Mesendoderm (in vitro differentiated cells): ENCODE results near the gene L2HGDH. TPM values are rescaled to one million over a fixed set of nuclear protein-coding genes. Genes with fewer than 3 reads are reported as not detected.
A peak's percentile ranks its signal among the peaks of the same experiment; 100 is the strongest.

ENCODE experiments used
- DNase-seq: peaks from one replicate; pipeline ENCODE4 v3.0.0; 2013
- H2AK5ac ChIP-seq: 2 replicates; pipeline ENCODE4 v1.6.1; 2013; ENCODE audit warnings: low read length, inconsistent platforms
- H2BK120ac ChIP-seq: 2 replicates; pipeline ENCODE4 v1.6.1; 2013; ENCODE audit warnings: low read depth, mild to moderate bottlenecking, low read length, moderate library complexity, mixed read lengths
- H2BK15ac ChIP-seq: replicated peaks from 2 replicates; pipeline ENCODE4 v1.6.1; 2013; ENCODE audit warnings: low read depth, mild to moderate bottlenecking, moderate library complexity
- H2BK5ac ChIP-seq: 2 replicates; pipeline ENCODE4 v1.6.1; 2013; ENCODE audit warnings: low read length, inconsistent platforms
- H3K18ac ChIP-seq: 2 replicates; pipeline ENCODE4 v1.6.1; 2013; ENCODE audit warnings: mild to moderate bottlenecking, low read length, mixed read lengths
- H3K23ac ChIP-seq: one replicate; pipeline ENCODE4 v1.6.1; 2013; ENCODE audit warnings: low read length
- H3K27ac ChIP-seq: 2 replicates; pipeline ENCODE4 v1.5.1; 2013; ENCODE audit warnings: low read depth, mild to moderate bottlenecking, inconsistent platforms, low read length, moderate library complexity
- H3K27me3 ChIP-seq: 2 replicates; pipeline ENCODE4 v1.6.1; 2013; ENCODE audit warnings: low read length, control low read depth, mild to moderate bottlenecking, inconsistent platforms; ENCODE audit not compliant: insufficient read depth, poor library complexity
- H3K36me3 ChIP-seq: 2 replicates; pipeline ENCODE4 v1.6.1; 2013; ENCODE audit warnings: low read length, inconsistent platforms; ENCODE audit not compliant: control insufficient read depth, insufficient read depth
- H3K4ac ChIP-seq: one replicate; pipeline ENCODE4 v1.6.1; 2013; ENCODE audit warnings: low read depth, mild to moderate bottlenecking, low read length, moderate library complexity
- H3K4me1 ChIP-seq: 2 replicates; pipeline ENCODE4 v1.6.1; 2013; ENCODE audit warnings: low read depth, low read length, inconsistent platforms; ENCODE audit not compliant: control insufficient read depth
- H3K4me2 ChIP-seq: 2 replicates; pipeline ENCODE4 v1.6.1; 2013; ENCODE audit warnings: low read length
- H3K4me3 ChIP-seq: 2 replicates; pipeline ENCODE4 v1.5.1; 2013; ENCODE audit warnings: mild to moderate bottlenecking, low read length
- H3K56ac ChIP-seq: one replicate; pipeline ENCODE4 v1.6.1; 2013; ENCODE audit warnings: low read length
- H3K79me1 ChIP-seq: 2 replicates; pipeline ENCODE4 v1.6.1; 2013; ENCODE audit warnings: low read length, inconsistent platforms
- H3K79me2 ChIP-seq: 2 replicates; pipeline ENCODE4 v1.6.1; 2013; ENCODE audit warnings: mild to moderate bottlenecking, low read length; ENCODE audit not compliant: control insufficient read depth, insufficient read depth
- H3K9ac ChIP-seq: 2 replicates; pipeline ENCODE4 v1.6.1; 2013; ENCODE audit warnings: low read length, inconsistent platforms
- H4K5ac ChIP-seq: one replicate; pipeline ENCODE4 v1.6.1; 2013; ENCODE audit warnings: low read length
- H4K8ac ChIP-seq: one replicate; pipeline ENCODE4 v1.6.1; 2013; ENCODE audit warnings: low read depth, mild to moderate bottlenecking, control low read depth, low read length, moderate library complexity
- WGBS: extraction: QIAGEN DNeasy Blood & Tissue Kit; methylation state at CpG from one replicate; pipeline ENCODE4 v1.1.7; 2013; ENCODE audit warnings: low lambda C conversion rate, missing lambda C conversion rate; ENCODE audit not compliant: insufficient coverage; ENCODE audit errors: extremely low coverage; 5-methylcytosine and 5-hydroxymethylcytosine counted together
- polyA plus RNA-seq, 2 experiments: library from polyadenylated mRNA; stranded (reverse); fragments of 200-250 nt; gene quantifications; one replicate each; pipeline ENCODE4 v1.2.3, GENCODE V29; 2013

L2HGDH gene
- polyA plus RNA-seq (2013, experiment 1 of 2) = 11.2 TPM
- 11.8 TPM for polyA plus RNA-seq (2013, experiment 2 of 2)

DNA sequence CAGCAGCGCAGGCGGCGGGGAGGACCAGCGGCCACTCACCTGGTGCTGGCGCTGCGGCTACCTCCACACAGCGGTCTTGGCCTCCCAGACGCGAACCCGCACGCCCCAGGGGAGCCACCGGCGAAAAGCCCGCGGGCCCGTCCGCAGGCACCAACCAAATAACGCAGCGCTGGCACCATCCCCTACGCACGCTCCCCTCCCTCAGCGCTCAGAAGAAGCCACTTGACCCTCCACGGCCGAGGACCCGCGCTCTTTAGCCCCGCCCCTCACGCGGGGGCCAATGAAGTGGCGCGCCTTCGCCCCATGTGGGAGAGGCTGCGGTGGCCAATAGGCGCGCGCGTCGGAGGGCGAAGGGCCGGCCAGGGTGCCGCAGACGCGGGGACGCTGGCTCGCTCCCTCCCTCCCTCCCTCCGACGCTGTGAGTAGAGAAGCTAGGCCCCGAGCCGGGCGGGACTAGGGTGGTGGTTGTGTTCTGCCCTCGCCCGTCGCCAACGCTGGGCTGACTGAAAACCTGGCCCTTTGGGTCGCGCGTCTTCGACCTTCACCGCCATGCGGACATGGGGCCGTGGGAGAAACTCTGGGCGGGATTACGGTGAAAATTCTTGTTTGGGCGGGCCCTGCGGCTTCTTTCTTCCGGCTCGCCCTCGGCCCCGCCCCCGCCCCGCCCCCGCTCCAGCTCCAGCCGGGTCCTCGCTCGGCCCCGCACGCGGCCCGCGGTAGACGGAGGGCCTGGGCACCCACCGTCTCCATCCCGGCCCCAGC, at the start of gene L2HGDH, which contains the start of gene DMAC2L:
Gene L2HGDH, minus strand, starts transcription at position 258 of the 762 bp plus-strand sequence. Its CDS starts 79 bp downstream, at position 179.
Gene DMAC2L, plus strand, starts transcription at position 353 of the 762 bp plus-strand sequence. CDS start 9,164 bp downstream, outside the sequence.
- Histone ChIP-seq H2BK120ac (no peak within 1 kb of the TSS), H3K4me3 (peak within 1 kb of the TSS; percentile 91), H3K4me2 (peak within 1 kb of the TSS; percentile 98), H3K79me2 (no peaks in the 10 kb centered on the region), H3K23ac (no peak within 1 kb of the TSS), H3K18ac (no peak within 1 kb of the TSS), H2BK5ac (no peak within 1 kb of the TSS), H3K56ac (peak within 1 kb of the TSS; percentile 97), H2BK15ac (no peak within 1 kb of the TSS), H3K4me1 (peaks cover 3% of the 10 kb centered on the region), H3K4ac (no peak within 1 kb of the TSS), H4K5ac (no peak within 1 kb of the TSS), H3K79me1 (no peaks in the 10 kb centered on the region), H3K27ac (peak within 1 kb of the TSS; percentile 60), H2AK5ac (no peak within 1 kb of the TSS), H3K36me3 (no peaks in the 10 kb centered on the region), H3K27me3 (no peaks in the 10 kb centered on the region), H4K8ac (no peak within 1 kb of the TSS), H3K9ac (peak within 1 kb of the TSS; percentile 92)
- WGBS = no CpG with 5 or more reads among the region's 83 CpGs
- peak; percentile 98 for DNase-seq

DNA sequence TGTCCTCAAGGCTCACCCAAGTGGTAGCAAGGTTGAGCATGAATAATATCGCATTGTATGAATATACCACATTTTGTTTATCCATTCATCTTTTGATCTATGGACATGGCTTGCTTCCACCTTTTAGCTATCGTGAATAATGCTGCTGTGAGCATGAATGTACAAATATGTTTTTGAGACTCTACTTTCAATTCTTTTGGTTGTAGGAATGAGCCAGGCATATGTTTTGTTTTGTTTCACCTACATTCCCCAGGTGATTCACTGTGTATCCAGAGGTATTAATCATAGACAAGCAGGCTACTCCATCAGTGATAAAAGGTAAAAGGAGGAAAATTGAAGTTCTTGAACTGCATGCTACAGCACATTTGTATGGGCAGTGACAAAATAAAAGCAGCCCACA, 48.8 kb upstream of the L2HGDH start:
- Histone ChIP-seq H3K79me1 (no peaks in the 10 kb centered on the region), H4K8ac (no peak overlapping the region), H3K36me3 (no peaks in the 10 kb centered on the region), H3K4me3 (no peak overlapping the region), H2AK5ac (no peak overlapping the region), H4K5ac (no peak overlapping the region), H3K4ac (no peak overlapping the region), H3K9ac (no peak overlapping the region), H3K27me3 (no peaks in the 10 kb centered on the region), H2BK15ac (no peak overlapping the region), H3K23ac (no peak overlapping the region), H3K27ac (no peak overlapping the region), H3K4me2 (no peak overlapping the region), H3K4me1 (no peaks in the 10 kb centered on the region), H2BK120ac (no peak overlapping the region), H3K18ac (no peak overlapping the region), H2BK5ac (no peak overlapping the region), H3K56ac (no peak overlapping the region), H3K79me2 (no peaks in the 10 kb centered on the region)
- WGBS = no CpG with 5 or more reads among the region's 2 CpGs
- no peak for DNase-seq

DNA sequence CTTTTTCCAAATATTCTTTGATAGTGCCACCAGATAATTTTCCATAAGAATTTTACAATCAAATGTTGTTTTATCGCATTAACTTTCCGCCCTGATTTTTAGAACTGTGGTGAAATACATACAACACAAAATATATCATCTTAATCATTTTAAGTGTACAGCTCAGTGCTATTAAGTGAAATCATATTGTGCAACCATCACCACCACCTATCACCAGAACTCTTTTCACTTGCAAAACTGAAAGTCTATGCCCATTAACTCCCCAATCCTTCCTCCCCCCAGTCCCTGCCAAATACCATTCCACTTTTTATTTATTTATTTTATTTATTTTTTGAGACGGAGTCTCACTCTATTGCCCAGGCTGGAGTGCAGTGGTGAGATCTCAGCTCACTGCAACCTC, 48.1 kb upstream of the L2HGDH start:
- H2BK15ac ChIP-seq = no peak overlapping the region
- H3K18ac ChIP-seq = no peak overlapping the region
- H3K4me2 ChIP-seq = no peak overlapping the region
- H3K27me3 ChIP-seq = no peaks in the 10 kb centered on the region
- H3K4me1 ChIP-seq = no peaks in the 10 kb centered on the region
- no peak overlapping the region for H3K4me3 ChIP-seq
- H4K8ac ChIP-seq = no peak overlapping the region
- no peak overlapping the region for H2BK5ac ChIP-seq
- no peaks in the 10 kb centered on the region for H3K79me1 ChIP-seq
- H3K4ac ChIP-seq = no peak overlapping the region
- no peak overlapping the region for H3K27ac ChIP-seq
- H3K56ac ChIP-seq = no peak overlapping the region
- no CpG with 5 or more reads among the region's 3 CpGs for WGBS
- H3K23ac ChIP-seq = no peak overlapping the region
- H2BK120ac ChIP-seq = no peak overlapping the region
- H3K79me2 ChIP-seq = no peaks in the 10 kb centered on the region
- H2AK5ac ChIP-seq = no peak overlapping the region
- no peak for DNase-seq
- no peak overlapping the region for H3K9ac ChIP-seq
- H4K5ac ChIP-seq = no peak overlapping the region
- H3K36me3 ChIP-seq = no peaks in the 10 kb centered on the region

DNA sequence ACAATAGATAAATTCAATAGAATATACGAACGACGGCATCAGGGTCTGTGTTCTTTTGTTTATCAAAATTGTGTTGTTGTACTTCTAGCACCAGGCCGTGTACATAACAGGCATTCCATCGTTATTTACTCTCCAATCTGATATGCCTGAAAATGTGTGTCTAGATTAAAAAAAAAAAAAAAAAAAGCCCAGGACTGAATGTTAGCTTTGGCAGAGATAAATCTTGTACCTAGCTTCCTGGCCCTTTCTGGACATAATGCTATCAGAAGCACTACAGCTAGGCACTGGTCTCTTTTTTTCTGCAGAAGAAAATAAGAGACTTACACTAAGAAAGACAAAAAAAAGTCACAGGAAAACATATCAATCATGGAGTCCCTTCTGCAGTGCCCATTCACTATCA, 47.6 kb upstream of the L2HGDH start:
- Histone ChIP-seq H3K4ac (no peak overlapping the region), H3K56ac (no peak overlapping the region), H3K4me3 (no peak overlapping the region), H2AK5ac (no peak overlapping the region), H2BK15ac (no peak overlapping the region), H3K36me3 (no peaks in the 10 kb centered on the region), H3K27me3 (no peaks in the 10 kb centered on the region), H3K4me2 (no peak overlapping the region), H3K79me2 (no peaks in the 10 kb centered on the region), H2BK5ac (no peak overlapping the region), H3K27ac (no peak overlapping the region), H3K23ac (no peak overlapping the region), H4K5ac (no peak overlapping the region), H3K79me1 (no peaks in the 10 kb centered on the region), H4K8ac (no peak overlapping the region), H3K4me1 (no peaks in the 10 kb centered on the region), H2BK120ac (no peak overlapping the region), H3K9ac (no peak overlapping the region), H3K18ac (no peak overlapping the region)
- DNase-seq = no peak
- WGBS = no CpG with 5 or more reads among the region's 5 CpGs

DNA sequence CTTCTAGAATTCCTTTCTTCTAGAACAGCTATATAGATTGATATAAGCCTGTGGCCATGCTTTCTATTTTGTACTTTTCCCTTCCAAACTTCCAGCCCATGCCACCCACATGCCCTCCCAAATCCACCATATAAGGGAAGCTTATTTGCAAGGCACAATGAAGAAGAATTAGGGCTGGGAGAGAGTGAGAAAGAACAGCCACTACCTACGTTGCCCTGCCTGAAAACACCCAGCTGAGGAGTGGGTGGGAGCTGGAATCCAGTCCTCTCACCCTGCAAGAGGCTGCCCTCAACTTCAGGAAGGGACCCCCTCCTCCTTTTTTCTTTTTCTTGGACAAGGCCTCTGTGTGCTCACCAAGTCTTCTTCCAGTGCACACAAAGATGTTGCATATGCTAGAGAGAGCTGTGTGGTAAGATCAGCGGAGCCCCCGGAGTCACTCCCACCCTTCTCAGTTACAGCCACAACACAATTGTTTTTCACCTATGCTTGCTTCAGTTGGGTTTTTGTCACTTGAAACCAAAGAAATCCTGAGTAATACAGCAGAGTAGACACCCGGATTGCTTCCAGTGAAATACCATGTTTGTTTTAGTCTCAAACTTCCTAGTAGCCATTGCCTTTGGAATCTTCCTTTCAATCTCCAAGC, 45.8 kb upstream of the L2HGDH start:
- Histone ChIP-seq H3K4ac (no peak overlapping the region), H3K27me3 (no peaks in the 10 kb centered on the region), H2AK5ac (no peak overlapping the region), H3K79me2 (no peaks in the 10 kb centered on the region), H3K56ac (no peak overlapping the region), H2BK15ac (no peak overlapping the region), H2BK5ac (no peak overlapping the region), H3K36me3 (no peaks in the 10 kb centered on the region), H3K79me1 (no peaks in the 10 kb centered on the region), H3K9ac (no peak overlapping the region), H3K4me2 (no peak overlapping the region), H4K8ac (no peak overlapping the region), H3K23ac (no peak overlapping the region), H3K4me3 (no peak overlapping the region), H2BK120ac (no peak overlapping the region), H3K27ac (no peak overlapping the region), H3K4me1 (no peaks in the 10 kb centered on the region), H4K5ac (no peak overlapping the region), H3K18ac (no peak overlapping the region)
- no peak for DNase-seq
- no CpG with 5 or more reads among the region's 4 CpGs for WGBS
